K562 (cell line): ENCODE results near the gene ZG16B. TPM values are rescaled to one million over a fixed set of nuclear protein-coding genes. Genes with fewer than 3 reads are reported as not detected.

ENCODE experiments used
- KDM4B ChIP-seq, 2 experiments: fragments of 450-650 bp in 1 of 2; sonication (generic) in 1 of 2; IDR thresholded peaks; 2 replicates each; pipeline ENCODE4 v1.6.1; 2016 to 2017; ENCODE audit warnings: borderline replicate concordance in 2 of 2, antibody characterized with exemption in 1 of 2, low read depth in 1 of 2, mild to moderate bottlenecking in 1 of 2
- UBTF ChIP-seq, 2 experiments: IDR thresholded peaks; 2 replicates each; pipeline ENCODE4 v1.6.1; 2012; ENCODE audit warnings: improper control_type of control experiment in 2 of 2, low read depth in 2 of 2, low read length in 2 of 2, borderline replicate concordance in 1 of 2
- ZBTB17 ChIP-seq: fragments of 450-650 bp; formaldehyde crosslinking; IDR thresholded peaks from 2 replicates; pipeline ENCODE4 v1.4.0; 2020; ENCODE audit warnings: mild to moderate bottlenecking
- ZBTB33 ChIP-seq: sonication (generic); formaldehyde crosslinking; IDR thresholded peaks from 2 replicates; pipeline ENCODE4 v1.8.1; 2023; ENCODE audit warnings: mild to moderate bottlenecking, missing genetic modification reagents
- ZNF445 ChIP-seq: fragments of 250-450 bp; sonication (Bioruptor Pico); IDR thresholded peaks from 2 replicates; pipeline ENCODE4 v1.4.0; 2020; ENCODE audit warnings: low read depth, mild to moderate bottlenecking, moderate library complexity
- polyA plus RNA-seq, 8 experiments: library from polyadenylated mRNA; depleted of rRNA in 4 of 8; stranded (reverse) in 5 of 8; unstranded in 3 of 8; fragments of >200 nt; fragmentation: Nextera tagmentation in 2 of 8; fragmentation: Illumina TruSeq in 1 of 8; extraction: Ambion mirVana in 2 of 8; extraction: Trizol in 1 of 8; gene quantifications; 2 replicates each; pipeline versions ENCODE4 v1.2.1 to v1.2.3, GENCODE V29; 2011 to 2014; ENCODE audit warnings: inconsistent platforms in 1 of 8, missing spikeins in 1 of 8
- total RNA-seq, 7 experiments: library from RNA; depleted of rRNA in 6 of 7; stranded (reverse); fragments of >200 nt in 6 of 7; fragmentation: Illumina TruSeq in 2 of 7; extraction: Trizol in 2 of 7; gene quantifications; 2 replicates each; pipeline versions ENCODE4 v1.2.1 to v1.2.3, GENCODE V29; 2011 to 2021; ENCODE audit warnings: low replicate concordance in 1 of 7
- TF ChIP-seq, protein P1 (sequence below): sonication (generic); formaldehyde crosslinking; IDR thresholded peaks from 2 replicates; pipeline ENCODE4 v1.8.0; 2022; ENCODE audit warnings: mild to moderate bottlenecking, missing genetic modification reagents
- TF ChIP-seq, protein P2 (sequence below): IDR thresholded peaks from 3 replicates; pipeline ENCODE4 v1.6.1; 2011; ENCODE audit warnings: borderline replicate concordance, mild to moderate bottlenecking, moderate library complexity; ENCODE audit not compliant: insufficient read length; ENCODE audit errors: extremely low read depth
- TF ChIP-seq, protein P3 (sequence below): fragments of 450-650 bp; IDR thresholded peaks from 2 replicates; pipeline ENCODE4 v1.6.1; 2016; ENCODE audit warnings: borderline replicate concordance
- TF ChIP-seq, protein P4 (sequence below): fragments of 450-650 bp; IDR thresholded peaks from 2 replicates; pipeline ENCODE4 v1.6.1; 2018; ENCODE audit not compliant: partially characterized antibody

ZG16B gene
- total and polyA plus RNA-seq, 9 of the 15 experiments (the other 6 are each of a cell fraction or from before 2014, with no cell fraction given), result 0.25 to 0.43 (median 0.34) TPM; not detected in 5

- TF ChIP-seq KDM4B (IDR thresholded peaks at IDR 0.05; ENCODE audit: borderline replicate concordance in 2 of 2, low read depth in 1 of 2) (no peak), UBTF (IDR thresholded peaks at IDR 0.05; ENCODE audit: borderline replicate concordance in 1 of 2, low read depth in 2 of 2, low read length in 2 of 2) (no peak), ZBTB33 (peak; percentile 40; the same call in 1 of the 2 replicates), ZNF445 (CRISPR knock-in tag) (no peak), ZBTB17 (CRISPR knock-in tag) (no peak)
- TF ChIP-seq, protein P1, sequence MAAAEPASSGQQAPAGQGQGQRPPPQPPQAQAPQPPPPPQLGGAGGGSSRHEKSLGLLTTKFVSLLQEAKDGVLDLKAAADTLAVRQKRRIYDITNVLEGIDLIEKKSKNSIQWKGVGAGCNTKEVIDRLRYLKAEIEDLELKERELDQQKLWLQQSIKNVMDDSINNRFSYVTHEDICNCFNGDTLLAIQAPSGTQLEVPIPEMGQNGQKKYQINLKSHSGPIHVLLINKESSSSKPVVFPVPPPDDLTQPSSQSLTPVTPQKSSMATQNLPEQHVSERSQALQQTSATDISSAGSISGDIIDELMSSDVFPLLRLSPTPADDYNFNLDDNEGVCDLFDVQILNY, result no peak
- TF ChIP-seq, protein P2, sequence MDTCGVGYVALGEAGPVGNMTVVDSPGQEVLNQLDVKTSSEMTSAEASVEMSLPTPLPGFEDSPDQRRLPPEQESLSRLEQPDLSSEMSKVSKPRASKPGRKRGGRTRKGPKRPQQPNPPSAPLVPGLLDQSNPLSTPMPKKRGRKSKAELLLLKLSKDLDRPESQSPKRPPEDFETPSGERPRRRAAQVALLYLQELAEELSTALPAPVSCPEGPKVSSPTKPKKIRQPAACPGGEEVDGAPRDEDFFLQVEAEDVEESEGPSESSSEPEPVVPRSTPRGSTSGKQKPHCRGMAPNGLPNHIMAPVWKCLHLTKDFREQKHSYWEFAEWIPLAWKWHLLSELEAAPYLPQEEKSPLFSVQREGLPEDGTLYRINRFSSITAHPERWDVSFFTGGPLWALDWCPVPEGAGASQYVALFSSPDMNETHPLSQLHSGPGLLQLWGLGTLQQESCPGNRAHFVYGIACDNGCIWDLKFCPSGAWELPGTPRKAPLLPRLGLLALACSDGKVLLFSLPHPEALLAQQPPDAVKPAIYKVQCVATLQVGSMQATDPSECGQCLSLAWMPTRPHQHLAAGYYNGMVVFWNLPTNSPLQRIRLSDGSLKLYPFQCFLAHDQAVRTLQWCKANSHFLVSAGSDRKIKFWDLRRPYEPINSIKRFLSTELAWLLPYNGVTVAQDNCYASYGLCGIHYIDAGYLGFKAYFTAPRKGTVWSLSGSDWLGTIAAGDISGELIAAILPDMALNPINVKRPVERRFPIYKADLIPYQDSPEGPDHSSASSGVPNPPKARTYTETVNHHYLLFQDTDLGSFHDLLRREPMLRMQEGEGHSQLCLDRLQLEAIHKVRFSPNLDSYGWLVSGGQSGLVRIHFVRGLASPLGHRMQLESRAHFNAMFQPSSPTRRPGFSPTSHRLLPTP, result no peak
- TF ChIP-seq, protein P3, sequence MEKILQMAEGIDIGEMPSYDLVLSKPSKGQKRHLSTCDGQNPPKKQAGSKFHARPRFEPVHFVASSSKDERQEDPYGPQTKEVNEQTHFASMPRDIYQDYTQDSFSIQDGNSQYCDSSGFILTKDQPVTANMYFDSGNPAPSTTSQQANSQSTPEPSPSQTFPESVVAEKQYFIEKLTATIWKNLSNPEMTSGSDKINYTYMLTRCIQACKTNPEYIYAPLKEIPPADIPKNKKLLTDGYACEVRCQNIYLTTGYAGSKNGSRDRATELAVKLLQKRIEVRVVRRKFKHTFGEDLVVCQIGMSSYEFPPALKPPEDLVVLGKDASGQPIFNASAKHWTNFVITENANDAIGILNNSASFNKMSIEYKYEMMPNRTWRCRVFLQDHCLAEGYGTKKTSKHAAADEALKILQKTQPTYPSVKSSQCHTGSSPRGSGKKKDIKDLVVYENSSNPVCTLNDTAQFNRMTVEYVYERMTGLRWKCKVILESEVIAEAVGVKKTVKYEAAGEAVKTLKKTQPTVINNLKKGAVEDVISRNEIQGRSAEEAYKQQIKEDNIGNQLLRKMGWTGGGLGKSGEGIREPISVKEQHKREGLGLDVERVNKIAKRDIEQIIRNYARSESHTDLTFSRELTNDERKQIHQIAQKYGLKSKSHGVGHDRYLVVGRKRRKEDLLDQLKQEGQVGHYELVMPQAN, result no peak
- TF ChIP-seq, protein P4, sequence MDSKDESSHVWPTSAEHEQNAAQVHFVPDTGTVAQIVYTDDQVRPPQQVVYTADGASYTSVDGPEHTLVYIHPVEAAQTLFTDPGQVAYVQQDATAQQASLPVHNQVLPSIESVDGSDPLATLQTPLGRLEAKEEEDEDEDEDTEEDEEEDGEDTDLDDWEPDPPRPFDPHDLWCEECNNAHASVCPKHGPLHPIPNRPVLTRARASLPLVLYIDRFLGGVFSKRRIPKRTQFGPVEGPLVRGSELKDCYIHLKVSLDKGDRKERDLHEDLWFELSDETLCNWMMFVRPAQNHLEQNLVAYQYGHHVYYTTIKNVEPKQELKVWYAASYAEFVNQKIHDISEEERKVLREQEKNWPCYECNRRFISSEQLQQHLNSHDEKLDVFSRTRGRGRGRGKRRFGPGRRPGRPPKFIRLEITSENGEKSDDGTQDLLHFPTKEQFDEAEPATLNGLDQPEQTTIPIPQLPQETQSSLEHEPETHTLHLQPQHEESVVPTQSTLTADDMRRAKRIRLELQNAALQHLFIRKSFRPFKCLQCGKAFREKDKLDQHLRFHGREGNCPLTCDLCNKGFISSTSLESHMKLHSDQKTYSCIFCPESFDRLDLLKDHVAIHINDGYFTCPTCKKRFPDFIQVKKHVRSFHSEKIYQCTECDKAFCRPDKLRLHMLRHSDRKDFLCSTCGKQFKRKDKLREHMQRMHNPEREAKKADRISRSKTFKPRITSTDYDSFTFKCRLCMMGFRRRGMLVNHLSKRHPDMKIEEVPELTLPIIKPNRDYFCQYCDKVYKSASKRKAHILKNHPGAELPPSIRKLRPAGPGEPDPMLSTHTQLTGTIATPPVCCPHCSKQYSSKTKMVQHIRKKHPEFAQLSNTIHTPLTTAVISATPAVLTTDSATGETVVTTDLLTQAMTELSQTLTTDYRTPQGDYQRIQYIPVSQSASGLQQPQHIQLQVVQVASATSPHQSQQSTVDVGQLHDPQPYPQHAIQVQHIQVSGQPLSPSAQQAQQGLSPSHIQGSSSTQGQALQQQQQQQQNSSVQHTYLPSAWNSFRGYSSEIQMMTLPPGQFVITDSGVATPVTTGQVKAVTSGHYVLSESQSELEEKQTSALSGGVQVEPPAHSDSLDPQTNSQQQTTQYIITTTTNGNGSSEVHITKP, result no peak
Observed at GRCh38 chr16:2852731-2853507, 22.8 kb downstream of the ZG16B start (continued).
